HG03469 (cell line): ENCODE results near the gene CNPY1.

Experiments used
- ATAC-seq: cut with Tn5 transposase; IDR thresholded peaks from one replicate; pipeline ENCODE4 v1.9.1; 2021; ENCODE audit warnings: mild to moderate bottlenecking, moderate library complexity, moderate number of reproducible peaks; ENCODE audit not compliant: unreplicated experiment

Gene CNPY1

GRCh38 chr7:155490697-155491628 lies 55.4 kb downstream of the CNPY1 start:
- peak; percentile 79 for ATAC-seq

- peak; percentile 14 for ATAC-seq
Measured at GRCh38 chr7:155489862-155490696, 56.3 kb downstream of the CNPY1 start.

GRCh38 chr7:155489158-155489840 lies 57.1 kb downstream of the CNPY1 start:
- ATAC-seq, result no peak

- no peak for ATAC-seq
Measured at GRCh38 chr7:155488483-155489127, 57.8 kb downstream of the CNPY1 start.

GRCh38 chr7:155487509-155488482 lies 58.6 kb downstream of the CNPY1 start:
- ATAC-seq, result no peak

GRCh38 chr7:155486783-155487508 lies 59.4 kb downstream of the CNPY1 start:
- no peak for ATAC-seq

GRCh38 chr7:155484483-155485399 lies 61.6 kb downstream of the CNPY1 start:
- no peak for ATAC-seq

- no peak for ATAC-seq
Measured at GRCh38 chr7:155483868-155484325, 62.5 kb downstream of the CNPY1 start.

- no peak for ATAC-seq
Measured at GRCh38 chr7:155483245-155483644, 63.1 kb downstream of the CNPY1 start.

GRCh38 chr7:155482511-155483183 lies 63.7 kb downstream of the CNPY1 start:
- ATAC-seq, result no peak

- ATAC-seq, result no peak
Measured at GRCh38 chr7:155481764-155482163, 64.6 kb downstream of the CNPY1 start.

GRCh38 chr7:155477476-155477875 lies 68.9 kb downstream of the CNPY1 start:
- ATAC-seq, result peak; percentile 95

GRCh38 chr7:155471718-155472117 lies 74.6 kb downstream of the CNPY1 start:
- ATAC-seq, result no peak

GRCh38 chr7:155470686-155471638 lies 75.4 kb downstream of the CNPY1 start:
- ATAC-seq, result no peak

GRCh38 chr7:155470186-155470487 lies 76.2 kb downstream of the CNPY1 start:
- no peak for ATAC-seq
